HepG2 (cell line): Measurements from ENCODE around the gene PSMA2. TPM values are rescaled to one million over a fixed set of nuclear protein-coding genes. Genes with fewer than 3 reads are reported as not detected.

ENCODE experiments used
- AFF4 ChIP-seq: sonication (generic); formaldehyde crosslinking; IDR thresholded peaks from 2 replicates; pipeline ENCODE4 v1.4.0; 2020; ENCODE audit warnings: missing genetic modification reagents
- CEBPG ChIP-seq: IDR thresholded peaks from 2 replicates; pipeline ENCODE4 v1.6.1; 2016
- EZH2 ChIP-seq: conservative IDR thresholded peaks from 2 replicates; pipeline ENCODE4 v1.6.1; 2012; ENCODE audit warnings: mild to moderate bottlenecking, low read depth, low read length, moderate library complexity
- HMG20B ChIP-seq: conservative IDR thresholded peaks from 2 replicates; pipeline ENCODE4 v1.6.1; 2016; ENCODE audit warnings: missing genetic modification reagents, missing compliant biosample characterization
- HOXA5 ChIP-seq: sonication (generic); formaldehyde crosslinking; IDR thresholded peaks from 2 replicates; pipeline ENCODE4 v1.4.0; 2020; ENCODE audit warnings: missing genetic modification reagents
- IRF2 ChIP-seq: IDR thresholded peaks from 2 replicates; pipeline ENCODE4 v1.6.1; 2018; ENCODE audit warnings: missing genetic modification reagents, missing compliant biosample characterization
- KMT2A ChIP-seq: sonication (generic); formaldehyde crosslinking; IDR thresholded peaks from 2 replicates; pipeline ENCODE4 v1.4.0; 2020; ENCODE audit warnings: missing genetic modification reagents
- MED1 ChIP-seq: sonication (generic); formaldehyde crosslinking; IDR thresholded peaks from 2 replicates; pipeline ENCODE4 v1.4.0; 2020; ENCODE audit warnings: missing genetic modification reagents
- ZFP36L1 ChIP-seq: sonication (generic); formaldehyde crosslinking; IDR thresholded peaks from 2 replicates; pipeline ENCODE4 v1.8.0; 2022; ENCODE audit warnings: mild to moderate bottlenecking, missing genetic modification reagents, moderate library complexity
- ZFYVE20 ChIP-seq: sonication (generic); formaldehyde crosslinking; IDR thresholded peaks from 2 replicates; pipeline ENCODE4 v1.8.0; 2023; ENCODE audit warnings: low read depth, mild to moderate bottlenecking, moderate library complexity, missing genetic modification reagents, borderline replicate concordance
- ZNF101 ChIP-seq: sonication (generic); formaldehyde crosslinking; IDR thresholded peaks from 2 replicates; pipeline ENCODE4 v1.4.0; 2020; ENCODE audit warnings: mild to moderate bottlenecking, low read depth, missing genetic modification reagents, borderline replicate concordance
- ZNF891 ChIP-seq: sonication (generic); formaldehyde crosslinking; IDR thresholded peaks from 2 replicates; pipeline ENCODE4 v1.5.0; 2020; ENCODE audit warnings: mild to moderate bottlenecking, missing genetic modification reagents
- polyA plus RNA-seq, 8 experiments: library from polyadenylated mRNA; depleted of rRNA in 3 of 8; stranded (reverse) in 7 of 8; unstranded in 1 of 8; fragments of >200 nt; fragmentation: Illumina TruSeq in 4 of 8; extraction: Trizol in 4 of 8; gene quantifications; 2 replicates each; pipeline versions ENCODE4 v1.2.1 to v1.2.3, GENCODE V29; 2011 to 2016; ENCODE audit warnings: low read depth in 4 of 8, missing spikeins in 1 of 8, mixed read lengths in 1 of 8; ENCODE audit not compliant: insufficient read depth in 1 of 8
- total RNA-seq, 5 experiments: library from RNA; depleted of rRNA; stranded (reverse); fragments of >200 nt; fragmentation: Illumina TruSeq; extraction: Trizol; gene quantifications; 2 replicates each; pipeline ENCODE4 v1.2.3, GENCODE V29; 2016; ENCODE audit warnings: low read depth in 1 of 5
- TF ChIP-seq, protein P1 (sequence below): sonication (generic); formaldehyde crosslinking; conservative IDR thresholded peaks from 2 replicates; pipeline ENCODE4 v1.5.0; 2020; ENCODE audit warnings: missing genetic modification reagents
- TF ChIP-seq, protein P2 (sequence below): sonication (generic); formaldehyde crosslinking; IDR thresholded peaks from 2 replicates; pipeline ENCODE4 v1.9.0; 2021; ENCODE audit warnings: missing genetic modification reagents, mild to moderate bottlenecking, borderline replicate concordance
- TF ChIP-seq, protein P3 (sequence below): IDR thresholded peaks from 2 replicates; pipeline ENCODE4 v1.6.1; 2016; ENCODE audit warnings: low read depth, borderline replicate concordance
- TF ChIP-seq, protein P4 (sequence below): IDR thresholded peaks from 2 replicates; pipeline ENCODE4 v1.6.1; 2012; ENCODE audit warnings: low read length, improper control_type of control experiment

PSMA2 gene
- total and polyA plus RNA-seq, 2 of the 13 experiments (the other 11 are each of a cell fraction or from before 2014, with no cell fraction given): 125 to 266 TPM

DNA sequence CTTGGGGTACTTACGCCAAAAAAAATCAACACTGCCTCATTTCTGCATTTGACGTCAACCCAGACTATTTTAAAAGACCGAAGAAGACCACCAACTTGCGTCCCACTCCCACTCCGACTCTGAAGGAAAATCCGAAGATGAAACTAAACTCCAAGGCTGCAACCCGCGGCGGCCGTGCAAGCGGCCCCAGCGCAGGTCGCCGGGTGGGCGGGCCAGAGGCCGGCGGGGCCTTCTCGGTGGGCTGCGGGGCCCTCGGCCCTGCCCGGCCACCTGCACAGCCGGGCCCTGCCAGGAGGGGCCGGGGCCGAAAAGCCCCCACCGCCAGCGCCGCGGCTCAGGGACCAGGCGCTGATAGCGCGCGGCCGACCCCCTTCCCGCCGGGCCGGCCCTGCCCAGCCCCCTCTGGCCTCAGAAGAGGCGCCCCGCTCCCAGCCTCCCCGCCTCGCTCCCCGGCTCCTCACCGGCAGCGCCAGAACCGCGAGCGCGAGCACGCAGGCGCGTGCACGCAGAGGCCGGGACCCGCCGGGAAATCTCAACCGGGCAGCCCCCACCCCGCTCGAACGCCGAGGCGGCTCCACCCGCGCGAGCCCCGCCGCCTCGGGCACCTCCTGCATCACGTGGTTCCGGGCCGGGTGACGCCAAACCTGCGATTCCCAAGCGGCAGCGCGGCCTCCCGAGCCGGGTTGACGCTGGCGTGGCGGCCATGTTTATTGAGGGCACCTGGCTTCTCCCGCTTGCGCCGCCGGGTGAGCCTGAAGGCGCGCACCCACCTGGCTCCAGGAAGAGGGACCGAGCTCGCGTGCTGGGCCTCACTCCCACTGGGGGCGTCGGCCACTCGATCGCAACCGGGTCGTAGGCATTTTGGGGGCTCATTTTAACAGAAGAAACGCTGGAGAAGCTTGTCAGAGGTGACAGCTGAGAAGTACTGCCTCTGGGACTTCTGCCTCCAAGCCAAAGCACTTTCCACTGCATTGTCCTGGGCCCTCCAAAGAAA, 20.2 kb downstream of the PSMA2 start, which contains the start of gene C7orf25 (continued):
- TF ChIP-seq AFF4 (CRISPR knock-in tag) (no peak), HMG20B (no peak), IRF2 (CRISPR knock-in tag) (peak; percentile 91), MED1 (CRISPR knock-in tag) (peak; percentile 57; the same call in 1 of the 2 replicates), ZNF101 (CRISPR knock-in tag) (no peak), CEBPG (CRISPR knock-in tag) (peak; percentile 30; the same call in 1 of the 2 replicates), HOXA5 (CRISPR knock-in tag) (peak; percentile 34; the same call in 1 of the 2 replicates), ZFYVE20 (CRISPR knock-in tag) (no peak), KMT2A (CRISPR knock-in tag) (peak; percentile 63; the same call in 1 of the 2 replicates), EZH2 (no peak), ZNF891 (no peak; the same call in 1 of the 2 replicates), ZFP36L1 (CRISPR knock-in tag) (peak; percentile 88; the same call in 1 of the 2 replicates)
- TF ChIP-seq, protein P1, sequence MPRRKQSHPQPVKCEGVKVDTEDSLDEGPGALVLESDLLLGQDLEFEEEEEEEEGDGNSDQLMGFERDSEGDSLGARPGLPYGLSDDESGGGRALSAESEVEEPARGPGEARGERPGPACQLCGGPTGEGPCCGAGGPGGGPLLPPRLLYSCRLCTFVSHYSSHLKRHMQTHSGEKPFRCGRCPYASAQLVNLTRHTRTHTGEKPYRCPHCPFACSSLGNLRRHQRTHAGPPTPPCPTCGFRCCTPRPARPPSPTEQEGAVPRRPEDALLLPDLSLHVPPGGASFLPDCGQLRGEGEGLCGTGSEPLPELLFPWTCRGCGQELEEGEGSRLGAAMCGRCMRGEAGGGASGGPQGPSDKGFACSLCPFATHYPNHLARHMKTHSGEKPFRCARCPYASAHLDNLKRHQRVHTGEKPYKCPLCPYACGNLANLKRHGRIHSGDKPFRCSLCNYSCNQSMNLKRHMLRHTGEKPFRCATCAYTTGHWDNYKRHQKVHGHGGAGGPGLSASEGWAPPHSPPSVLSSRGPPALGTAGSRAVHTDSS (CRISPR knock-in tag): no peak
- TF ChIP-seq, protein P2, sequence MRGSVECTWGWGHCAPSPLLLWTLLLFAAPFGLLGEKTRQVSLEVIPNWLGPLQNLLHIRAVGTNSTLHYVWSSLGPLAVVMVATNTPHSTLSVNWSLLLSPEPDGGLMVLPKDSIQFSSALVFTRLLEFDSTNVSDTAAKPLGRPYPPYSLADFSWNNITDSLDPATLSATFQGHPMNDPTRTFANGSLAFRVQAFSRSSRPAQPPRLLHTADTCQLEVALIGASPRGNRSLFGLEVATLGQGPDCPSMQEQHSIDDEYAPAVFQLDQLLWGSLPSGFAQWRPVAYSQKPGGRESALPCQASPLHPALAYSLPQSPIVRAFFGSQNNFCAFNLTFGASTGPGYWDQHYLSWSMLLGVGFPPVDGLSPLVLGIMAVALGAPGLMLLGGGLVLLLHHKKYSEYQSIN (CRISPR knock-in tag): no peak
- TF ChIP-seq, protein P3, sequence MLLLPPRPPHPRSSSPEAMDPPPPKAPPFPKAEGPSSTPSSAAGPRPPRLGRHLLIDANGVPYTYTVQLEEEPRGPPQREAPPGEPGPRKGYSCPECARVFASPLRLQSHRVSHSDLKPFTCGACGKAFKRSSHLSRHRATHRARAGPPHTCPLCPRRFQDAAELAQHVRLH (CRISPR knock-in tag): peak; percentile 78; the same call in 1 of the 2 replicates
- TF ChIP-seq, protein P4, sequence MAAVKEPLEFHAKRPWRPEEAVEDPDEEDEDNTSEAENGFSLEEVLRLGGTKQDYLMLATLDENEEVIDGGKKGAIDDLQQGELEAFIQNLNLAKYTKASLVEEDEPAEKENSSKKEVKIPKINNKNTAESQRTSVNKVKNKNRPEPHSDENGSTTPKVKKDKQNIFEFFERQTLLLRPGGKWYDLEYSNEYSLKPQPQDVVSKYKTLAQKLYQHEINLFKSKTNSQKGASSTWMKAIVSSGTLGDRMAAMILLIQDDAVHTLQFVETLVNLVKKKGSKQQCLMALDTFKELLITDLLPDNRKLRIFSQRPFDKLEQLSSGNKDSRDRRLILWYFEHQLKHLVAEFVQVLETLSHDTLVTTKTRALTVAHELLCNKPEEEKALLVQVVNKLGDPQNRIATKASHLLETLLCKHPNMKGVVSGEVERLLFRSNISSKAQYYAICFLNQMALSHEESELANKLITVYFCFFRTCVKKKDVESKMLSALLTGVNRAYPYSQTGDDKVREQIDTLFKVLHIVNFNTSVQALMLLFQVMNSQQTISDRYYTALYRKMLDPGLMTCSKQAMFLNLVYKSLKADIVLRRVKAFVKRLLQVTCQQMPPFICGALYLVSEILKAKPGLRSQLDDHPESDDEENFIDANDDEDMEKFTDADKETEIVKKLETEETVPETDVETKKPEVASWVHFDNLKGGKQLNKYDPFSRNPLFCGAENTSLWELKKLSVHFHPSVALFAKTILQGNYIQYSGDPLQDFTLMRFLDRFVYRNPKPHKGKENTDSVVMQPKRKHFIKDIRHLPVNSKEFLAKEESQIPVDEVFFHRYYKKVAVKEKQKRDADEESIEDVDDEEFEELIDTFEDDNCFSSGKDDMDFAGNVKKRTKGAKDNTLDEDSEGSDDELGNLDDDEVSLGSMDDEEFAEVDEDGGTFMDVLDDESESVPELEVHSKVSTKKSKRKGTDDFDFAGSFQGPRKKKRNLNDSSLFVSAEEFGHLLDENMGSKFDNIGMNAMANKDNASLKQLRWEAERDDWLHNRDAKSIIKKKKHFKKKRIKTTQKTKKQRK: no peak
